ENCODE measurements around the gene BICDL1.
"Not testable (repeated sequence)": the region's sequence is repeated elsewhere in the genome, so short reads cannot be mapped to it uniquely, and the experiment has no call there.

DNA sequence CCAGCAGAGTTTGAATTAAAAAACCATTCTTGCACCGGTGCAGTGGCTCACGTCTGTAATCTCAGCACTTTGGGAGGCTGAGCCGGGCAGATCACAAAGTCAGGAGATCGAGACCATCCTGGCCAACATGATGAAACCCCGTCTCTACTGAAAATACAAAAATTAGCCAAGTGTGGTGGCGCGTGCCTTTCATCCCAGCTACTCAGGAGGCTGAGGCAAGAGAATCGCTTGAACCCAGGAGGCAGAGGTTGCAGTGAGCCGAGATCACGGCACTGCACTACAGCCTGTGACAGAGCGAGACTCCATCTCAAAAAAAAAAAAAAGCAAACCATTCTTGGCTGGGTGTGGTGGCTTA is 25.3 kb downstream of the BICDL1 start:
- TF ChIP-seq POLR2AphosphoS5, CTCF, POLR2A, EP300 (IDR thresholded peaks at IDR 0.05): not testable (repeated sequence)
